Measurements from ENCODE around the gene LIF. TPM values are rescaled to one million over a fixed set of nuclear protein-coding genes. Genes with fewer than 3 reads are reported as not detected.

LIF gene
- total and polyA plus RNA-seq, 2 donors (not counting 3 experiments of a cell fraction or from before 2014, with no cell fraction given): 0.12 to 0.27 TPM

- peaks cover 2 to 6% of the 10 kb centered on the region in 2 experiments for H3K27me3 ChIP-seq (ENCODE audit: control insufficient read depth in 2 of 2, insufficient read depth in 2 of 2, low read length in 2 of 2)
- no peaks in the 10 kb centered on the region for H3K36me3 ChIP-seq (ENCODE audit: control insufficient read depth in 2 of 2, extremely low read depth in 1 of 2, insufficient read depth in 2 of 2, low read length in 2 of 2)
- H3K27ac ChIP-seq (ENCODE audit: insufficient read depth, low read depth, low read length): no peak overlapping the region
- no peaks in the 10 kb centered on the region for H3K9me3 ChIP-seq (replicated peaks; ENCODE audit: control insufficient read depth, insufficient read depth, low read length)
- dilution Hi-C loops (cut with MboI; ENCODE audit: extremely low pct_ligation_motif_present, low sequenced_read_pairs) (no loop called here), intact Hi-C loops (cut with micrococcal nuclease) (no loop called here)
- CTCF ChIA-PET: interaction anchor here (0.8 to 3.6 kb wide), 4 partner anchors 17 to 563 kb away, joined by 3 to 214 read pairs (median 10); no protein-coding TSS in a partner anchor
- H4K20me1 ChIP-seq (replicated peaks; ENCODE audit: control insufficient read depth, extremely low read depth, insufficient read depth, low read length): no peaks in the 10 kb centered on the region
- H3K9me1 ChIP-seq (replicated peaks; ENCODE audit: control insufficient read depth, extremely low read depth, insufficient read depth, low read length): no peaks in the 10 kb centered on the region
- H3K79me2 ChIP-seq (ENCODE audit: control insufficient read depth, insufficient read depth, low read length): no peaks in the 10 kb centered on the region
- FAIRE-seq (no peak), DNase-seq (ENCODE audit: low read depth, low spot score) (peak; percentile 4)
- no peak for TF ChIP-seq MYC (IDR thresholded peaks at IDR 0.05; ENCODE audit: low read depth, low read length)
- no peak for TF ChIP-seq GATA2 (IDR thresholded peaks at IDR 0.05; ENCODE audit: insufficient read depth, insufficient read length, low read depth, low read length)
- TF ChIP-seq POLR2AphosphoS5 (IDR thresholded peaks at IDR 0.05; ENCODE audit: insufficient read depth, low read depth, low read length): no peak
- TF ChIP-seq FOS (IDR thresholded peaks at IDR 0.05; ENCODE audit: borderline replicate concordance, insufficient read depth, low read length): no peak
- no peak for TF ChIP-seq EZH2 (IDR thresholded peaks at IDR 0.05; ENCODE audit: borderline replicate concordance, low read depth, low read length, severe bottlenecking)
- TF ChIP-seq JUN (IDR thresholded peaks at IDR 0.05; ENCODE audit: borderline replicate concordance, insufficient read depth, insufficient read length, low read depth): no peak
- TF ChIP-seq POLR2A (IDR thresholded peaks at IDR 0.05; ENCODE audit: low read depth, low read length): no peak
- TF ChIP-seq MAX (IDR thresholded peaks at IDR 0.05; ENCODE audit: insufficient read depth, insufficient read length): no peak
- TF ChIP-seq CTCF (IDR thresholded peaks at IDR 0.05; ENCODE audit: extremely low read depth in 1 of 2, insufficient read depth in 1 of 2, low read depth in 1 of 2, low read length in 2 of 2): no peak
- no peak overlapping the region for H3K4me3 ChIP-seq (replicated peaks in 1 of 3; ENCODE audit: insufficient read depth in 1 of 3, low read depth in 1 of 3, low read length in 3 of 3)
- H3K4me2 ChIP-seq (ENCODE audit: insufficient read depth, low read length): no peak overlapping the region
- POLR2A ChIA-PET: no interaction called here
- peaks cover 5% of the 10 kb centered on the region for H3K4me1 ChIP-seq (ENCODE audit: control insufficient read depth, extremely low read depth, insufficient read depth, low read length)
- no TSS peak for BruUV-seq (replicated peaks)
- H3K9ac ChIP-seq (replicated peaks; ENCODE audit: extremely low read depth, insufficient read depth, low read length): no peak overlapping the region
- H2AFZ ChIP-seq (ENCODE audit: low read depth, low read length): no peak overlapping the region
Observed at GRCh38 chr22:30252411-30253204, 6.0 kb upstream of the LIF start.
